IMR-90 (cell line): ENCODE measurements around the gene AAMDC. TPM values are rescaled to one million over a fixed set of nuclear protein-coding genes. Genes with fewer than 3 reads are reported as not detected.

Experiments used
- ATAC-seq: fragments of 200-7000 bp; cut with Tn5 transposase; 2 replicates; pipeline ENCODE4 v1.9.1; 2020; ENCODE audit warnings: low read depth, mild to moderate bottlenecking, moderate library complexity
- BruUV-seq: library from RNA; stranded (reverse); fragments of 400-500 nt; replicated peaks from 2 replicates; lab custom pipeline; 2021; lab: Mats Ljungman, UMichigan
- CTCF ChIA-PET: fragments of 300-600 bp; formaldehyde crosslinking; extraction: SDS; loops from one replicate; lab custom pipeline; 2021; ENCODE audit warnings: antibody characterized with exemption; lab: Yijun Ruan, JAX
- POLR2A ChIA-PET: fragments of 300-600 bp; sonication (Branson Sonifier 250); formaldehyde crosslinking; loops from one replicate; lab custom pipeline; 2022; ENCODE audit warnings: antibody characterized with exemption; ENCODE audit not compliant: unreplicated experiment; lab: Charles Lee
- DNase-seq: peaks from one replicate; pipeline ENCODE4 v3.0.0; 2013
- H2AFZ ChIP-seq: replicated peaks from 2 replicates; pipeline ENCODE3; 2013; ENCODE audit warnings: low read length, mild to moderate bottlenecking; ENCODE audit not compliant: poor library complexity
- H2AK5ac ChIP-seq: 2 replicates; pipeline ENCODE4 v1.6.1; 2013; ENCODE audit warnings: low read depth, low read length, inconsistent platforms
- H2AK9ac ChIP-seq: replicated peaks from 2 replicates; pipeline ENCODE3; 2013; ENCODE audit warnings: mild to moderate bottlenecking, low read depth, low read length, moderate library complexity; ENCODE audit not compliant: poor library complexity
- H2BK120ac ChIP-seq: 2 replicates; pipeline ENCODE4 v1.6.1; 2013; ENCODE audit warnings: low read depth, low read length, inconsistent platforms
- H2BK15ac ChIP-seq: 3 replicates; pipeline ENCODE4 v1.6.1; 2013; ENCODE audit warnings: low read depth, low read length, inconsistent platforms
- H2BK20ac ChIP-seq: 2 replicates; pipeline ENCODE4 v1.6.1; 2013; ENCODE audit warnings: low read depth, mild to moderate bottlenecking, inconsistent platforms, low read length, moderate library complexity
- H2BK5ac ChIP-seq: 2 replicates; pipeline ENCODE4 v1.6.1; 2013; ENCODE audit warnings: mild to moderate bottlenecking, low read depth, low read length, inconsistent platforms; ENCODE audit not compliant: poor library complexity, severe bottlenecking
- H3K14ac ChIP-seq: replicated peaks from 2 replicates; pipeline ENCODE4 v1.6.1; 2013; ENCODE audit warnings: low read depth, low read length, inconsistent platforms
- H3K18ac ChIP-seq: 2 replicates; pipeline ENCODE4 v1.6.1; 2013; ENCODE audit warnings: low read depth, low read length, control low read depth
- H3K23ac ChIP-seq: 2 replicates; pipeline ENCODE4 v1.6.1; 2013; ENCODE audit warnings: low read depth, low read length, inconsistent platforms
- H3K27ac ChIP-seq: 2 replicates; pipeline ENCODE4 v1.5.1; 2013; ENCODE audit warnings: mild to moderate bottlenecking, control low read depth, low read length; ENCODE audit not compliant: insufficient read depth
- H3K27me3 ChIP-seq: 2 replicates; pipeline ENCODE4 v1.6.1; 2013; ENCODE audit warnings: low read length; ENCODE audit not compliant: control insufficient read depth, insufficient read depth
- H3K36me3 ChIP-seq: 2 replicates; pipeline ENCODE4 v1.6.1; 2013; ENCODE audit warnings: low read length, mixed read lengths; ENCODE audit not compliant: control insufficient read depth, insufficient read depth
- H3K4ac ChIP-seq: 2 replicates; pipeline ENCODE4 v1.6.1; 2013; ENCODE audit warnings: low read depth, low read length, inconsistent platforms
- H3K4me1 ChIP-seq: 2 replicates; pipeline ENCODE4 v1.6.1; 2013; ENCODE audit warnings: low read length, mixed read lengths; ENCODE audit not compliant: control insufficient read depth, insufficient read depth
- H3K4me2 ChIP-seq: 2 replicates; pipeline ENCODE4 v1.6.1; 2013; ENCODE audit warnings: low read depth, mild to moderate bottlenecking, control low read depth, low read length, moderate library complexity
- H3K4me3 ChIP-seq: 2 replicates; pipeline ENCODE4 v1.5.1; 2013; ENCODE audit warnings: low read depth, mild to moderate bottlenecking, control low read depth, low read length, moderate library complexity; ENCODE audit not compliant: insufficient read depth
- H3K56ac ChIP-seq: 2 replicates; pipeline ENCODE4 v1.6.1; 2013; ENCODE audit warnings: low read length, inconsistent platforms; ENCODE audit not compliant: insufficient read depth; ENCODE audit errors: extremely low read depth
- H3K79me1 ChIP-seq, 2 experiments: 2 replicates each; pipeline ENCODE4 v1.6.1; 2013; ENCODE audit warnings: low read length in 2 of 2, inconsistent platforms in 1 of 2, low read depth in 1 of 2
- H3K9ac ChIP-seq: 2 replicates; pipeline ENCODE4 v1.6.1; 2013; ENCODE audit warnings: low read depth, low read length, control low read depth
- H3K9me1 ChIP-seq: 2 replicates; pipeline ENCODE4 v1.6.1; 2013; ENCODE audit warnings: low read length, inconsistent platforms; ENCODE audit not compliant: insufficient read depth
- H3K9me3 ChIP-seq: 2 replicates; pipeline ENCODE4 v1.6.1; 2013; ENCODE audit warnings: low read length; ENCODE audit not compliant: control insufficient read depth, insufficient read depth
- H4K20me1 ChIP-seq: 2 replicates; pipeline ENCODE4 v1.6.1; 2013; ENCODE audit warnings: low read length, inconsistent platforms; ENCODE audit not compliant: insufficient read depth
- H4K5ac ChIP-seq: 2 replicates; pipeline ENCODE4 v1.6.1; 2013; ENCODE audit warnings: mild to moderate bottlenecking, low read depth, low read length, control low read depth
- H4K8ac ChIP-seq, 2 experiments: 2 replicates each; pipeline ENCODE4 v1.6.1; 2013; ENCODE audit warnings: low read depth in 2 of 2, low read length in 2 of 2, control low read depth in 1 of 2, inconsistent platforms in 1 of 2
- H4K91ac ChIP-seq: 2 replicates; pipeline ENCODE4 v1.6.1; 2013; ENCODE audit warnings: low read depth, low read length, inconsistent platforms; ENCODE audit not compliant: insufficient read depth
- CEBPB ChIP-seq: IDR thresholded peaks from 2 replicates; pipeline ENCODE4 v1.6.1; 2012; ENCODE audit warnings: low read depth, low read length, improper control_type of control experiment
- CHD1 ChIP-seq: IDR thresholded peaks from 2 replicates; pipeline ENCODE4 v1.6.1; 2012; ENCODE audit warnings: low read depth, low read length, improper control_type of control experiment
- FOS ChIP-seq: fragments of 150-350 bp; IDR thresholded peaks from 2 replicates; pipeline ENCODE4 v1.6.1; 2016; ENCODE audit warnings: low read depth, low read length
- MAFK ChIP-seq: IDR thresholded peaks from 2 replicates; pipeline ENCODE4 v1.6.1; 2012; ENCODE audit warnings: low read depth, low read length, improper control_type of control experiment
- MAZ ChIP-seq: IDR thresholded peaks from 2 replicates; pipeline ENCODE4 v1.6.1; 2012; ENCODE audit warnings: low read depth, mild to moderate bottlenecking, low read length, improper control_type of control experiment, moderate library complexity, borderline replicate concordance
- MXI1 ChIP-seq: IDR thresholded peaks from 2 replicates; pipeline ENCODE4 v1.6.1; 2012; ENCODE audit warnings: low read depth, mild to moderate bottlenecking, low read length, moderate library complexity, borderline replicate concordance
- NFE2L2 ChIP-seq: fragments of 150-350 bp; IDR thresholded peaks from 2 replicates; pipeline ENCODE4 v1.6.1; 2016; ENCODE audit warnings: low read depth, mild to moderate bottlenecking, low read length
- POLR2A ChIP-seq: IDR thresholded peaks from 2 replicates; pipeline ENCODE4 v1.6.1; 2012; ENCODE audit warnings: mild to moderate bottlenecking, low read depth, low read length
- RAD21 ChIP-seq: IDR thresholded peaks from 2 replicates; pipeline ENCODE4 v1.6.1; 2012; ENCODE audit warnings: low read length, improper control_type of control experiment
- RCOR1 ChIP-seq: IDR thresholded peaks from 2 replicates; pipeline ENCODE4 v1.6.1; 2012; ENCODE audit warnings: mild to moderate bottlenecking, low read length, improper control_type of control experiment; ENCODE audit not compliant: insufficient replicate concordance
- RFX5 ChIP-seq: IDR thresholded peaks from 2 replicates; pipeline ENCODE4 v1.8.0; 2012; ENCODE audit warnings: low read depth, mild to moderate bottlenecking, low read length, moderate library complexity
- SMC3 ChIP-seq: fragments of 150-350 bp; IDR thresholded peaks from 2 replicates; pipeline ENCODE4 v1.6.1; 2016; ENCODE audit warnings: low read depth, mild to moderate bottlenecking, antibody characterized with exemption, low read length, moderate library complexity
- WGBS, 2 experiments: methylation state at CpG; one replicate each; pipeline versions ENCODE4 v1.1.5 to v1.1.7; 2013; ENCODE audit warnings: missing lambda C conversion rate in 2 of 2; ENCODE audit not compliant: insufficient read length in 1 of 2; ENCODE audit errors: extremely low coverage in 2 of 2; 5-methylcytosine and 5-hydroxymethylcytosine counted together
- dilution Hi-C: fragments of 300-500 bp; cut with HindIII; formaldehyde crosslinking; loops from one replicate; pipeline ENCODE4 v1.14.3; 2018; ENCODE audit warnings: low sequenced_read_pairs; ENCODE audit not compliant: unreplicated experiment
- in situ Hi-C: fragments of 300-500 bp; cut with MboI; formaldehyde crosslinking; loops from 3 replicates; pipeline ENCODE4 v1.14.3; 2019; ENCODE audit warnings: low sequenced_read_pairs, inconsistent platforms, mixed read lengths
- intact Hi-C: fragments of 100-400 bp; cut with micrococcal nuclease; formaldehyde crosslinking; loops from 2 replicates; pipeline ENCODE4 v1.10.0; 2022
- polyA plus RNA-seq, 3 experiments: library from polyadenylated mRNA; depleted of rRNA; stranded (reverse); fragments of >200 nt; gene quantifications; 2 replicates each; pipeline ENCODE4 v1.2.3, GENCODE V29; 2012; ENCODE audit warnings: low replicate concordance in 1 of 3
- total RNA-seq: library from RNA; depleted of rRNA; stranded (reverse); fragments of >200 nt; gene quantifications from 2 replicates; pipeline ENCODE4 v1.2.3, GENCODE V29; 2012
- TF ChIP-seq, protein P1 (sequence below): fragments of 150-350 bp; IDR thresholded peaks from 2 replicates; pipeline ENCODE4 v1.6.1; 2016; ENCODE audit warnings: low read depth, mild to moderate bottlenecking, low read length, moderate library complexity, borderline replicate concordance
- TF ChIP-seq, protein P2 (sequence below): conservative IDR thresholded peaks from 2 replicates; pipeline ENCODE4 v1.5.1; 2012; ENCODE audit warnings: mild to moderate bottlenecking, low read depth, low read length, improper control_type of control experiment
- TF ChIP-seq, protein P3 (sequence below): fragments of 150-350 bp; IDR thresholded peaks from 2 replicates; pipeline ENCODE4 v1.6.1; 2017; ENCODE audit warnings: mild to moderate bottlenecking, antibody characterized with exemption, low read length, low read depth

Gene AAMDC
- total and polyA plus RNA-seq, 2 of the 4 experiments (the other 2 are of a cell fraction) = 15.8 to 47.6 TPM

DNA sequence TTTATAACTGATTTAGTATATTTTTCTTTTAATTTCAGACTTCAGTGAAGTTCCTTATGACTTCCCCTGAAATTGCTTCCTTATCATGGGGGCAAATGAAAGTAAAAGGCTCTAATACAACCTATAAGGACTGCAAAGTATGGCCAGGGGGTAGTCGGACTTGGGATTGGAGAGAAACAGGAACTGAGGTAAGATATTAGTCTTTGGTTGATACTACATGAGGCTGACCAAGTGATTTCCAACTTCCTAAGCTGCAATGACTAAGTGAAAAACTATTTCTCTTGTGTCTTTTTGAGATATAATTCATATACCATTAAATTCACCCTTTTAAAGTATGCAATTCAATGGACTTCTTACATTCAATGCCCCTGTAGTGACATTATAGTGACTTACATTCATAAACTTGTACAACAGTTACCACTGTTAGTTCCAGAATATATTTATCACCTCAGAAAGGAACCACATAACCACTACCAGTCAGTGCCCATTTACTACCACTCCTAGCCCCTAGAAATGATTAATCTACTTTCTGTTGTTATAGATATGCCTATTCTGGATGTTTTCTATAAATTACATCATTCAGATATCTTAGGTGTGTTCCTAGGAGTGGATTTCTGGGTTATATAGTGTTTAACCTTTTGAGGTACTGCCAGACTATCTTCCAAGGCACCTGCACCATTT is 21.6 kb downstream of the AAMDC start:
- H4K8ac ChIP-seq = no peak overlapping the region
- no peak overlapping the region for H2AK5ac ChIP-seq
- in situ Hi-C loops = no loop called here
- no peak overlapping the region for H3K18ac ChIP-seq
- peak overlapping the region; percentile 29; the same call in 1 of the 2 replicates for H3K23ac ChIP-seq
- H3K9me1 ChIP-seq = no peaks in the 10 kb centered on the region
- H3K4me3 ChIP-seq = no peak overlapping the region
- no peak overlapping the region for H2BK15ac ChIP-seq
- no peak overlapping the region for H2AK9ac ChIP-seq
- DNase-seq (peak; percentile 53), ATAC-seq (peak; percentile 54)
- H2BK120ac ChIP-seq = no peak overlapping the region
- no peaks in the 10 kb centered on the region for H4K20me1 ChIP-seq
- H2AFZ ChIP-seq = no peak overlapping the region
- no peaks in the 10 kb centered on the region for H3K4me1 ChIP-seq
- no peak overlapping the region for H3K4me2 ChIP-seq
- ChIA-PET CTCF (no interaction called here), POLR2A (no interaction called here)
- TF ChIP-seq MXI1 = no peak
- no peak for TF ChIP-seq RCOR1
- TF ChIP-seq, protein P1, sequence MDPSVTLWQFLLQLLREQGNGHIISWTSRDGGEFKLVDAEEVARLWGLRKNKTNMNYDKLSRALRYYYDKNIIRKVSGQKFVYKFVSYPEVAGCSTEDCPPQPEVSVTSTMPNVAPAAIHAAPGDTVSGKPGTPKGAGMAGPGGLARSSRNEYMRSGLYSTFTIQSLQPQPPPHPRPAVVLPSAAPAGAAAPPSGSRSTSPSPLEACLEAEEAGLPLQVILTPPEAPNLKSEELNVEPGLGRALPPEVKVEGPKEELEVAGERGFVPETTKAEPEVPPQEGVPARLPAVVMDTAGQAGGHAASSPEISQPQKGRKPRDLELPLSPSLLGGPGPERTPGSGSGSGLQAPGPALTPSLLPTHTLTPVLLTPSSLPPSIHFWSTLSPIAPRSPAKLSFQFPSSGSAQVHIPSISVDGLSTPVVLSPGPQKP = no peak
- no peak for TF ChIP-seq SMC3
- no peak for TF ChIP-seq RFX5
- no peak for TF ChIP-seq NFE2L2
- TF ChIP-seq, protein P2, sequence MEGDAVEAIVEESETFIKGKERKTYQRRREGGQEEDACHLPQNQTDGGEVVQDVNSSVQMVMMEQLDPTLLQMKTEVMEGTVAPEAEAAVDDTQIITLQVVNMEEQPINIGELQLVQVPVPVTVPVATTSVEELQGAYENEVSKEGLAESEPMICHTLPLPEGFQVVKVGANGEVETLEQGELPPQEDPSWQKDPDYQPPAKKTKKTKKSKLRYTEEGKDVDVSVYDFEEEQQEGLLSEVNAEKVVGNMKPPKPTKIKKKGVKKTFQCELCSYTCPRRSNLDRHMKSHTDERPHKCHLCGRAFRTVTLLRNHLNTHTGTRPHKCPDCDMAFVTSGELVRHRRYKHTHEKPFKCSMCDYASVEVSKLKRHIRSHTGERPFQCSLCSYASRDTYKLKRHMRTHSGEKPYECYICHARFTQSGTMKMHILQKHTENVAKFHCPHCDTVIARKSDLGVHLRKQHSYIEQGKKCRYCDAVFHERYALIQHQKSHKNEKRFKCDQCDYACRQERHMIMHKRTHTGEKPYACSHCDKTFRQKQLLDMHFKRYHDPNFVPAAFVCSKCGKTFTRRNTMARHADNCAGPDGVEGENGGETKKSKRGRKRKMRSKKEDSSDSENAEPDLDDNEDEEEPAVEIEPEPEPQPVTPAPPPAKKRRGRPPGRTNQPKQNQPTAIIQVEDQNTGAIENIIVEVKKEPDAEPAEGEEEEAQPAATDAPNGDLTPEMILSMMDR = no peak
- TF ChIP-seq, protein P3, sequence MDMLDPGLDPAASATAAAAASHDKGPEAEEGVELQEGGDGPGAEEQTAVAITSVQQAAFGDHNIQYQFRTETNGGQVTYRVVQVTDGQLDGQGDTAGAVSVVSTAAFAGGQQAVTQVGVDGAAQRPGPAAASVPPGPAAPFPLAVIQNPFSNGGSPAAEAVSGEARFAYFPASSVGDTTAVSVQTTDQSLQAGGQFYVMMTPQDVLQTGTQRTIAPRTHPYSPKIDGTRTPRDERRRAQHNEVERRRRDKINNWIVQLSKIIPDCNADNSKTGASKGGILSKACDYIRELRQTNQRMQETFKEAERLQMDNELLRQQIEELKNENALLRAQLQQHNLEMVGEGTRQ = no peak
- no peak for TF ChIP-seq CEBPB
- no peak for TF ChIP-seq CHD1
- TF ChIP-seq RAD21 = no peak
- no peak for TF ChIP-seq MAFK
- no peak for TF ChIP-seq FOS
- no peak for TF ChIP-seq POLR2A
- TF ChIP-seq MAZ = no peak
- no peak overlapping the region for H3K27ac ChIP-seq
- no TSS peak for BruUV-seq
- H3K4ac ChIP-seq = no peak overlapping the region
- peaks cover 0 to 3% of the 10 kb centered on the region in 2 experiments; a peak in 2 of 4 replicates for H3K79me1 ChIP-seq
- no peak overlapping the region for H4K5ac ChIP-seq
- no peak overlapping the region for H3K56ac ChIP-seq
- no peak overlapping the region for H3K14ac ChIP-seq
- peaks cover 2% of the 10 kb centered on the region; the same call in 1 of the 2 replicates for H3K9me3 ChIP-seq
- no peak overlapping the region for H3K9ac ChIP-seq
- no peak overlapping the region for H2BK5ac ChIP-seq
- dilution Hi-C loops = no loop called here
- H4K91ac ChIP-seq = no peak overlapping the region
- no peaks in the 10 kb centered on the region for H3K27me3 ChIP-seq
- peaks cover 11% of the 10 kb centered on the region for H3K36me3 ChIP-seq
- no CpG with 5 or more reads among the region's 1 CpG for WGBS, 2 experiments
- H2BK20ac ChIP-seq = no peak overlapping the region
- intact Hi-C loops = no loop called here
